ENCODE data around the gene NUDCD3.

NUDCD3 gene

GRCh38 chr7:44490351-44491200, at the start of gene NUDCD3:
NUDCD3 (minus strand) TSS chr7:44490658; CDS start chr7:44490600, 58 bp downstream.
- peak; percentile 96 for DNase-seq (ENCODE audit: low spot score)

DNA sequence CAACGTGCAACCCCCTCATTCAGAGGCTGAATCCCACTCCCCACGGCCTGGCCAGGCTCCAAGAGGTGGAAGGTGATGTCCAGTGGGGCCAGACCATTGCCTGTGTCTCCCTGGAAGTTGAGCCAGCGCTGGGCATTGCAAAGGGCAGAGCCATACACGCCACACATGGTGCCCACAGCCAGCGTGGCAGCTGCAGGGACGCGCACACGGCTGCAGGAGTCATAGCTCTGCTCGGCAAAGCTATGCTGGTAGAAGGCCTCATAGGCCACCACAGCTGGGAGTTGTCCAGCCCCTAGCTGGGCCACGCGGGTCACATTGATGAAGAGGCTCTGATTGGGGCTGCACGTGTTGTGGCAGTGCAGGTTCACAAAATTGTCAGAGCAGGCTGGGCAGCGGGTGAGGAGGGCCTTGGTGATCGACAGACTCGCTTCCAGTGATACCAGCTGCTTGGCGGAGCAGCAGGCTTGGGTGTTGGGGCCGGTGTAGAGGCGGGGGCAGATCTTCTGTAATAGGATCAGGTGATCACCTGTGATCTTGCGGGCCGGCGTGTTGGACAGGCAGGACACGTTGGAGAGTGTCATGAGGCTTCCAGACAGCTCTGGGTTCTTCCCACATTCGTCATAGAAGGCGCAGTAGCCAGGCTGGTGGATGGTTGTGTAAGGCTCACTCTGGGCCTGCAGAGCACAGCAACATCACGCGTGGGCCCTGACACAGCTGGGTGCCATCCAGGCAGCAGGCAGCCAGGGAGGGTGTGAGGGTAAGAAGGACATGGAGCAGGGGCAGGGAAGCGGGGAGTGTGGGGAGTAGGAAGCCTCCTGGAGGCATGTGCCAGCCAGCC, 49.4 kb upstream of the NUDCD3 start:
- DNase-seq (ENCODE audit: low spot score), result no peak

GRCh38 chr7:44538798-44539668, 48.6 kb upstream of the NUDCD3 start:
- no peak for DNase-seq (ENCODE audit: low spot score)

DNA sequence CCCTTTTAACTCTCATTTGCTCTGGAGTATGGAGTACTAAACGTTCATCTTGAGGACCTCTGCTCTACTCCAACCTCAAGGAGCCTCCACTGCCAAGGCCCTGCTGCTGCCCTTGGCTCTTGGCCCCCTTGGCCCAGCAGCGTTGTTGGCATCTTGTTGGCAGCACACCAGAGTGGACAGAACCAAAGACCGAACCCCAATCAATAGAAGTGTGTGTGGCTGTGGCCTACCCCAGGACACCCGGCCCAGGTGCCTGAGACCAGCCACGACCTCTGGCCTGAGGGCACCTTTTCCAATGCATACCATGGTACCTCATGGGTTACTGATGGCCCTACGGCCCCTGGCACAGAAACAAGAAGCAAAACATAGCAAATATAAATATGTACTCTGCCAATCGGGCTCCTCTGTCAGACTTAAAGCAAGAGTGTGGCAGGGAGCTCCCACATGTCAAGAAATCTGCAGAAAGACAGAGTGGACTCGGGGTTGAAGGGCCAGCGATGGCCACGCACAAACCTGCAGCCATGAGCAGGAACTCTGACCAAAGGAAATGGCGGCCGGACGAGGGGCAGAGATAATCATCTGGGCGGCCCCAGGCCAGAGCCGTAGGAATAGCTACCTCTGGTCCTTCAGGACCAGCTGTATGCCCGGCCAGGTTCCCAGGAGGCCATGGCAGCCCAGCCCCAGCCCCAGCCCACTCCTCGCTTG, 47.8 kb upstream of the NUDCD3 start:
- no peak for DNase-seq (ENCODE audit: low spot score)

DNA sequence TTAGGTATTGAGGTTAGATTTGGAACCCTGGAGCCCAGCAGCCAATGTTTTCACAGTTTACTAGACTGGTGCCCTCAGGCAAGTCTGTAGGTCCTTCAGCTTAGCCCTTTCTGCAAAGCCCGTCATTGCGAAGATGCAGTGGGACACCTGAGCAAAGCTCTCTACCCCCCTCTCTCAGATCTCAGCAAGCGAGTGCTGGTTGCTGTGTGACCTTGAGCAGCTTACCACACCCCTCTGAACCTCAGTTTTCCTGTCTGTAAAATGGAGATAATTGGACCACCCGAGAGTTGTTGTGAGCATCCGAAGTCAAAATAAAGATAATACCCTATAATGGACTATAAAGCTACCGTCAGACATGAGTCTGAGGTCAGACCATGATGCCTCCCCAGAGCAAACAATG, 47.0 kb upstream of the NUDCD3 start:
- DNase-seq (ENCODE audit: low spot score), result no peak

DNA sequence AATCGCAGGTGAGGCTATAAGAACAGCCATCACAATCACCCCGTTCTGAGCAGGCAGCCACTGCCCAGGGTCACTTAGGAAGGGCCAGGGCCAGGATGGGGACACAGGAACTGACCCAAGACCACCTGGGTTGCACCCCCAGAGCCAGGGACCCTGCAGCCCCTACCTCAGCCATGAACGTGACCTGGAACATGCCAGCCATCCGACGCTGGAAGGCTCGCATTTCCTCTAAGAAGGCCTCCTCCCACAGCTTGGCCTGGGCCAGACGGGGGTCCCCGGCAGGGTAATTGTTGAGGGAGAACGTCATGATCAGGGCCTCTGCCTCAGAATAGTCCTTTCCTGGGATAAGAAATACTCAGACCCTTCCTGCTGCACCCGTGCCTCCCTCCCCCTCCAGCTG, 45.6 kb upstream of the NUDCD3 start:
- no peak for DNase-seq (ENCODE audit: low spot score)

DNA sequence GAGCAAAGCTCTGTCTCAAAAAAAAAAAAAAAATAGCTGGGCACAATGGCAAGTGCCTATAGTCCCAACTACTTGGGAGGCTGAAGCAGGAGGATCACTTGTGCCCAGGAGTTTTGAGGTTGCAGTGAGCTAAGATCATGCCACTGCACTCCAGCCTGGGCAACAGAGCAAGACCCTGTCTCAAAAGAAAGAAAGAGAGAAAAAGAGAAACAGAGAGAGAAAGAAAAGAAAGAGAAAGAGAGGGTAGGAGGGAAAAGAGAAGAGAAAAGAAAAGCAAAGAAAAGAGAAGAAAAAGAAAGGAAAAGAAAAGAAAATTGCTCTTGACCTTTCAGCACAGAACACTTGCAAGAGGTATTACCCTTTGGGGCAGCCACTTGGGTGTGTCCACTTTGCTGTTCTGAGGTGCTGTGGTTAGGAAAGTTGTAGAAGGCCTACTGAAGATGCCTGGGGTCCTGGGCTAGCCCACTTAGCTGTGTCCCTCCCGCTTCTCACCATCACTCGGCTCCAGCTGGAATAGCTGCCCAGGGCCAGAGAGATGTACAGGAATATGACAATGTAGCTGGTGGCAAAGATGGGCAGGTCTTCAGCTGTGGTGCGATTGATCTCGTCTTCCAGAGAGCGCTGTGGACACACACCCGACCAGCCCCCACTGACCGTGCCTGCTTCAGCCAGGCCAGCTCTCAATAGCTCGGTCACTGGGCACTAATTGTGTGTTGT, 45.0 kb upstream of the NUDCD3 start:
- DNase-seq (ENCODE audit: low spot score), result no peak

- DNase-seq (ENCODE audit: low spot score), result peak; percentile 70
Measured at GRCh38 chr7:44534501-44534900, 44.0 kb upstream of the NUDCD3 start.

DNA sequence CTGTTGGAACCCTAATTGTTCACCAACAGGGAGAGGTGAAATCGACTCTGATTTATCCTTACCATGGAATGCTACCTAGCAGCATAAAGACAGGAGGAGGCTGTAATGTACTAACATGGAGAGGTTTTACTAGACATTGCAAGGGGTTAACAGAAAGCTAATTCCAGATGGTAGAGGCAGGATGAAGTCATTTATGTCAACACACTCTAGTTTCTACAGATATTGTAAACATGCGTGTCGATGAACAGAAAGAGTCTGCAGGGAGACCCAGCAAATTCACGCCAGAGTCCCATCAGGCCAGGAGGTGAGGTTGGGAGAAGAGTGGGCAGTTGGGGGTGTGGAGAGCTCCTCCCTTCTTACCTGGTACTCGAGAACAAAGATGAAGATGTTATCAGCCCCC, 43.6 kb upstream of the NUDCD3 start:
- DNase-seq (ENCODE audit: low spot score), result no peak

- DNase-seq (ENCODE audit: low spot score), result no peak
Measured at GRCh38 chr7:44533301-44534055, 43.0 kb upstream of the NUDCD3 start.

DNA sequence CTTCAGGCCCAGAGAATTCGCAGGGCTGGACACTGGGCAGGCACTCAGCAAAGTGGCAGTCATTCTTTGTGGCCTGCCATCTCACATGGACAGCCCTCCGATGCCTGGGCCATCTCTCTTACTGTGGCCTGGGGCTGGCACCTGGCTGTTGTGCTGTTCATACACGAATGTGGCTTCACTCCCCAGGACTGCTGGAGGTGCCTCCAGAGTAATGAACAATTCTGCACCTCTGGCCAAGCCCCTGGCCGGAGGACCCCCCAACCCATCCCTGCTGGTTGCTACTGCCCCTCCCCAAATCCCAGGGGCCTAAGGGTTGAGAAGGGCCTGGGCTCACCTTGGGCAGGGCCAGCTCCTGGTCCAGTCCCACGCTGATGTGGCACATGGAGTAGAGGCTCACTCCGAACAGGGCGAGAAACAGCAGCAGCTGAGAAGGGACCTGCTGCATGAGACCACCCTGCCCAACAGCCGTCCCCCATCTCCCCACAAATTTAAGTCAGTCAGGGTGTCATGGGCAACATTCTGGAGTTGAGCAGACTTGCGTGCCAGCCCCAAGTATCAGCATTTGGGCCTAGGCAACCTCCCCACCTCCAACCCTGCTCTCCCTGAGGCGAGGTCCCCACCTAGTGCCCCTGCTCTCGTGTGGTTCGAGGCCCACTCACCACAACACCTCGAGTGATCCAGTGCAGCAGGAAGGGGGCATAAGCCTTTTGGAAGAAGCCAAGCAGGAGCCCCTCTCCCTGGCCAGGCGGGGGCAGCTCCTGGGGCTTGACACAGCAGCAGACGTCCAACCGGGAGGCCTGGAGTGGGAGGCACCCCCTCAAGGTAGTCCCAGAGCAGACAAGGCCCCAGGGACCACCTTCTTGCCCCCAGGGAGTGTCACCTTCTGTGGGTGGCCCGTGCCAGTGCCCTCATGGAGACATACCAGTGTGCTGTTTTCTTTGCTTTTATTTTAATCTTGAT, 41.2 kb upstream of the NUDCD3 start:
- DNase-seq (ENCODE audit: low spot score), result no peak

GRCh38 chr7:44530990-44531389, 40.5 kb upstream of the NUDCD3 start:
- DNase-seq (ENCODE audit: low spot score), result no peak

- no peak for DNase-seq (ENCODE audit: low spot score)
Measured at GRCh38 chr7:44524811-44525388, 34.4 kb upstream of the NUDCD3 start.

- DNase-seq (ENCODE audit: low spot score), result no peak
Measured at GRCh38 chr7:44522315-44522714, 31.9 kb upstream of the NUDCD3 start.

GRCh38 chr7:44521347-44522095, 31.1 kb upstream of the NUDCD3 start:
- DNase-seq (ENCODE audit: low spot score), result no peak

DNA sequence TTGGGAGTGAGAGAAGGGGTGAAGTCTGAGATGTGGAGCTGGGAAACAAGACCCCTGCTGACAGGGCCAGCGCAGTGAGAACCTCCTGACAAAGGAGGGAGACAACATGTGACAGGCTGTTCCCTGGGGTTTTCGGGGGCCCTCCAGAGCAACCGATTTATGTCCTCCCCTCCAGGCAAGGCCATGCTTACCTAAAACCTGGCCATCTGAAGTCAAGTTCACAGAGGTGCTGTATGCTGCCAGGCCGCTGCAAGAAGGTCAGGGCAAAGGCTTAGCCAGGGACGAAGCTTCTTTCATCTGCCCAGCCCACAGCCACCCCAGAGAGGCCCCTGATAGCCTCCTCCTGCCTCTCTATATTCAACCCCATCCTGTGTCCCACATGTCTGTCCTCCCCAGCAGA, 30.1 kb upstream of the NUDCD3 start:
- DNase-seq (ENCODE audit: low spot score), result no peak

GRCh38 chr7:44519546-44519945, 29.1 kb upstream of the NUDCD3 start:
- DNase-seq (ENCODE audit: low spot score), result no peak

- DNase-seq (ENCODE audit: low spot score), result no peak
Measured at GRCh38 chr7:44518761-44519160, 28.3 kb upstream of the NUDCD3 start.

Data from COLO829 (cell line).